ENCODE results near the gene SLC37A1.

Gene SLC37A1

GRCh38 chr21:42515708-42516502, 2.3 kb downstream of the SLC37A1 start:
- H3K9me3 ChIP-seq (ENCODE audit: control insufficient read depth, low read length), result no peaks in the 10 kb centered on the region
- no peak for DNase-seq
- H3K27ac ChIP-seq (ENCODE audit: insufficient read depth, low read length, poor library complexity, severe bottlenecking), result no peak overlapping the region
- no peaks in the 10 kb centered on the region for H3K27me3 ChIP-seq (replicated peaks; ENCODE audit: control insufficient read depth, insufficient read depth, low read length, poor library complexity, severe bottlenecking)
- peaks cover 14% of the 10 kb centered on the region for H3K4me1 ChIP-seq (ENCODE audit: control insufficient read depth, insufficient read depth, low read length, poor library complexity, severe bottlenecking)
- H3K4me3 ChIP-seq (ENCODE audit: insufficient read depth, low read depth, low read length, poor library complexity, severe bottlenecking), result no peak overlapping the region
- H3K36me3 ChIP-seq (ENCODE audit: control insufficient read depth, insufficient read depth, low read length), result peaks cover 25% of the 10 kb centered on the region

GRCh38 chr21:42518215-42518614, 4.6 kb downstream of the SLC37A1 start:
- peaks cover 35% of the 10 kb centered on the region for H3K36me3 ChIP-seq (ENCODE audit: control insufficient read depth, insufficient read depth, low read length)
- peaks cover 10% of the 10 kb centered on the region for H3K4me1 ChIP-seq (ENCODE audit: control insufficient read depth, insufficient read depth, low read length, poor library complexity, severe bottlenecking)
- H3K4me3 ChIP-seq (ENCODE audit: insufficient read depth, low read depth, low read length, poor library complexity, severe bottlenecking), result no peak overlapping the region
- no peaks in the 10 kb centered on the region for H3K27me3 ChIP-seq (replicated peaks; ENCODE audit: control insufficient read depth, insufficient read depth, low read length, poor library complexity, severe bottlenecking)
- H3K9me3 ChIP-seq (ENCODE audit: control insufficient read depth, low read length), result no peaks in the 10 kb centered on the region
- no peak overlapping the region for H3K27ac ChIP-seq (ENCODE audit: insufficient read depth, low read length, poor library complexity, severe bottlenecking)
- no peak for DNase-seq

GRCh38 chr21:42518626-42519025, 5.0 kb downstream of the SLC37A1 start:
- no peak overlapping the region for H3K4me3 ChIP-seq (ENCODE audit: insufficient read depth, low read depth, low read length, poor library complexity, severe bottlenecking)
- DNase-seq, result no peak
- peaks cover 35% of the 10 kb centered on the region for H3K36me3 ChIP-seq (ENCODE audit: control insufficient read depth, insufficient read depth, low read length)
- no peak overlapping the region for H3K27ac ChIP-seq (ENCODE audit: insufficient read depth, low read length, poor library complexity, severe bottlenecking)
- H3K4me1 ChIP-seq (ENCODE audit: control insufficient read depth, insufficient read depth, low read length, poor library complexity, severe bottlenecking), result peaks cover 9% of the 10 kb centered on the region
- H3K9me3 ChIP-seq (ENCODE audit: control insufficient read depth, low read length), result no peaks in the 10 kb centered on the region
- H3K27me3 ChIP-seq (replicated peaks; ENCODE audit: control insufficient read depth, insufficient read depth, low read length, poor library complexity, severe bottlenecking), result no peaks in the 10 kb centered on the region

GRCh38 chr21:42520628-42521253, 7.1 kb downstream of the SLC37A1 start:
- Histone ChIP-seq H3K27ac (ENCODE audit: insufficient read depth, low read length, poor library complexity, severe bottlenecking) (no peak overlapping the region), H3K27me3 (replicated peaks; ENCODE audit: control insufficient read depth, insufficient read depth, low read length, poor library complexity, severe bottlenecking) (no peaks in the 10 kb centered on the region), H3K4me3 (ENCODE audit: insufficient read depth, low read depth, low read length, poor library complexity, severe bottlenecking) (no peak overlapping the region), H3K9me3 (ENCODE audit: control insufficient read depth, low read length) (no peaks in the 10 kb centered on the region), H3K36me3 (ENCODE audit: control insufficient read depth, insufficient read depth, low read length) (peaks cover 35% of the 10 kb centered on the region), H3K4me1 (ENCODE audit: control insufficient read depth, insufficient read depth, low read length, poor library complexity, severe bottlenecking) (no peaks in the 10 kb centered on the region)
- no peak for DNase-seq

- no peak for DNase-seq
- Histone ChIP-seq H3K36me3 (ENCODE audit: control insufficient read depth, insufficient read depth, low read length) (peaks cover 38% of the 10 kb centered on the region), H3K9me3 (ENCODE audit: control insufficient read depth, low read length) (no peaks in the 10 kb centered on the region), H3K27ac (ENCODE audit: insufficient read depth, low read length, poor library complexity, severe bottlenecking) (no peak overlapping the region), H3K4me1 (ENCODE audit: control insufficient read depth, insufficient read depth, low read length, poor library complexity, severe bottlenecking) (no peaks in the 10 kb centered on the region), H3K4me3 (ENCODE audit: insufficient read depth, low read depth, low read length, poor library complexity, severe bottlenecking) (no peak overlapping the region), H3K27me3 (replicated peaks; ENCODE audit: control insufficient read depth, insufficient read depth, low read length, poor library complexity, severe bottlenecking) (no peaks in the 10 kb centered on the region)
These were observed 7.7 kb downstream of the SLC37A1 start for GRCh38 chr21:42521384-42521783.

- no peak overlapping the region for H3K27ac ChIP-seq (ENCODE audit: insufficient read depth, low read length, poor library complexity, severe bottlenecking)
- DNase-seq, result no peak
- no peaks in the 10 kb centered on the region for H3K27me3 ChIP-seq (replicated peaks; ENCODE audit: control insufficient read depth, insufficient read depth, low read length, poor library complexity, severe bottlenecking)
- H3K36me3 ChIP-seq (ENCODE audit: control insufficient read depth, insufficient read depth, low read length), result peaks cover 38% of the 10 kb centered on the region
- peaks cover 2% of the 10 kb centered on the region for H3K4me1 ChIP-seq (ENCODE audit: control insufficient read depth, insufficient read depth, low read length, poor library complexity, severe bottlenecking)
- H3K9me3 ChIP-seq (ENCODE audit: control insufficient read depth, low read length), result no peaks in the 10 kb centered on the region
- no peak overlapping the region for H3K4me3 ChIP-seq (ENCODE audit: insufficient read depth, low read depth, low read length, poor library complexity, severe bottlenecking)
These were observed 8.2 kb downstream of the SLC37A1 start for GRCh38 chr21:42521805-42522204.

GRCh38 chr21:42522271-42522670, 8.6 kb downstream of the SLC37A1 start:
- no peak for DNase-seq
- H3K36me3 ChIP-seq (ENCODE audit: control insufficient read depth, insufficient read depth, low read length), result peaks cover 38% of the 10 kb centered on the region
- no peaks in the 10 kb centered on the region for H3K9me3 ChIP-seq (ENCODE audit: control insufficient read depth, low read length)

GRCh38 chr21:42522771-42523170, 9.1 kb downstream of the SLC37A1 start:
- Histone ChIP-seq H3K4me3 (ENCODE audit: insufficient read depth, low read depth, low read length, poor library complexity, severe bottlenecking) (no peak overlapping the region), H3K36me3 (ENCODE audit: control insufficient read depth, insufficient read depth, low read length) (peaks cover 38% of the 10 kb centered on the region), H3K27me3 (replicated peaks; ENCODE audit: control insufficient read depth, insufficient read depth, low read length, poor library complexity, severe bottlenecking) (no peaks in the 10 kb centered on the region), H3K4me1 (ENCODE audit: control insufficient read depth, insufficient read depth, low read length, poor library complexity, severe bottlenecking) (peaks cover 10% of the 10 kb centered on the region), H3K27ac (ENCODE audit: insufficient read depth, low read length, poor library complexity, severe bottlenecking) (no peak overlapping the region), H3K9me3 (ENCODE audit: control insufficient read depth, low read length) (no peaks in the 10 kb centered on the region)
- no peak for DNase-seq

More at GRCh38 chr21:42522271-42522670, 8.6 kb downstream of the SLC37A1 start:
- Histone ChIP-seq H3K4me1 (ENCODE audit: control insufficient read depth, insufficient read depth, low read length, poor library complexity, severe bottlenecking) (peaks cover 7% of the 10 kb centered on the region), H3K4me3 (ENCODE audit: insufficient read depth, low read depth, low read length, poor library complexity, severe bottlenecking) (no peak overlapping the region), H3K27me3 (replicated peaks; ENCODE audit: control insufficient read depth, insufficient read depth, low read length, poor library complexity, severe bottlenecking) (no peaks in the 10 kb centered on the region), H3K27ac (ENCODE audit: insufficient read depth, low read length, poor library complexity, severe bottlenecking) (no peak overlapping the region)

- Histone ChIP-seq H3K27me3 (replicated peaks; ENCODE audit: control insufficient read depth, insufficient read depth, low read length, poor library complexity, severe bottlenecking) (no peaks in the 10 kb centered on the region), H3K27ac (ENCODE audit: insufficient read depth, low read length, poor library complexity, severe bottlenecking) (no peak overlapping the region), H3K9me3 (ENCODE audit: control insufficient read depth, low read length) (no peaks in the 10 kb centered on the region), H3K4me3 (ENCODE audit: insufficient read depth, low read depth, low read length, poor library complexity, severe bottlenecking) (no peak overlapping the region), H3K4me1 (ENCODE audit: control insufficient read depth, insufficient read depth, low read length, poor library complexity, severe bottlenecking) (peaks cover 14% of the 10 kb centered on the region), H3K36me3 (ENCODE audit: control insufficient read depth, insufficient read depth, low read length) (peaks cover 35% of the 10 kb centered on the region)
- no peak for DNase-seq
These were observed 9.6 kb downstream of the SLC37A1 start for GRCh38 chr21:42523211-42523610.

GRCh38 chr21:42523941-42524340, 10.3 kb downstream of the SLC37A1 start:
- no peaks in the 10 kb centered on the region for H3K9me3 ChIP-seq (ENCODE audit: control insufficient read depth, low read length)
- H3K27me3 ChIP-seq (replicated peaks; ENCODE audit: control insufficient read depth, insufficient read depth, low read length, poor library complexity, severe bottlenecking), result no peaks in the 10 kb centered on the region
- H3K27ac ChIP-seq (ENCODE audit: insufficient read depth, low read length, poor library complexity, severe bottlenecking), result no peak overlapping the region
- H3K36me3 ChIP-seq (ENCODE audit: control insufficient read depth, insufficient read depth, low read length), result peaks cover 28% of the 10 kb centered on the region
- no peak overlapping the region for H3K4me3 ChIP-seq (ENCODE audit: insufficient read depth, low read depth, low read length, poor library complexity, severe bottlenecking)
- DNase-seq, result no peak
- peaks cover 19% of the 10 kb centered on the region for H3K4me1 ChIP-seq (ENCODE audit: control insufficient read depth, insufficient read depth, low read length, poor library complexity, severe bottlenecking)
